A673 (cell line): Measurements from ENCODE around the gene ERCC6L2. TPM values are rescaled to one million over a fixed set of nuclear protein-coding genes. Genes with fewer than 3 reads are reported as not detected.

Experiments
- BruUV-seq: library from RNA; stranded (reverse); fragments of 400-500 nt; replicated peaks from 2 replicates; lab custom pipeline; 2021; lab: Mats Ljungman, UMichigan
- CTCF ChIA-PET: fragments of 300-600 bp; sonication (Branson Sonifier 250); formaldehyde crosslinking; loops from one replicate; lab custom pipeline; 2022; ENCODE audit warnings: antibody characterized with exemption; lab: Charles Lee
- POLR2A ChIA-PET: fragments of 300-600 bp; sonication (Branson Sonifier 250); formaldehyde crosslinking; loops from one replicate; lab custom pipeline; 2022; ENCODE audit warnings: antibody characterized with exemption; ENCODE audit not compliant: low non-redundant PET; lab: Charles Lee
- DNase-seq: peaks from one replicate; pipeline ENCODE4 v3.0.0-alpha.2; 2015; ENCODE audit warnings: low spot score
- H3K27ac ChIP-seq: fragments of 200-600 bp; sonication (generic); 2 replicates; pipeline ENCODE4 v1.5.1; 2016; ENCODE audit warnings: mixed run types, low read depth, mild to moderate bottlenecking, mixed read lengths, antibody characterized with exemption, low read length; ENCODE audit not compliant: poor library complexity, severe bottlenecking
- H3K27me3 ChIP-seq: fragments of 200-600 bp; sonication (generic); replicated peaks from 2 replicates; pipeline ENCODE4 v1.6.1; 2017; ENCODE audit warnings: mixed run types, low read depth, mild to moderate bottlenecking, mixed read lengths, antibody characterized with exemption, low read length; ENCODE audit not compliant: insufficient read depth, poor library complexity
- H3K36me3 ChIP-seq: fragments of 200-600 bp; sonication (generic); 2 replicates; pipeline ENCODE4 v1.6.1; 2016; ENCODE audit warnings: mixed run types, mild to moderate bottlenecking, mixed read lengths, antibody characterized with exemption, low read length; ENCODE audit not compliant: insufficient read depth, poor library complexity, severe bottlenecking
- H3K4me1 ChIP-seq: fragments of 200-600 bp; sonication (generic); 2 replicates; pipeline ENCODE4 v1.6.1; 2017; ENCODE audit warnings: mixed run types, mild to moderate bottlenecking, mixed read lengths, antibody characterized with exemption, low read length; ENCODE audit not compliant: insufficient read depth, poor library complexity, severe bottlenecking
- H3K4me3 ChIP-seq: fragments of 200-600 bp; sonication (generic); 2 replicates; pipeline ENCODE4 v1.5.1; 2016; ENCODE audit warnings: low read depth, mixed run types, mild to moderate bottlenecking, mixed read lengths, low read length; ENCODE audit not compliant: poor library complexity, severe bottlenecking
- H3K9me3 ChIP-seq: fragments of 200-600 bp; sonication (generic); 2 replicates; pipeline ENCODE4 v1.6.1; 2016; ENCODE audit warnings: mixed run types, low read depth, mild to moderate bottlenecking, mixed read lengths, antibody characterized with exemption, low read length; ENCODE audit not compliant: poor library complexity, severe bottlenecking
- CTCF ChIP-seq: fragments of 300-800, 200-600 bp; sonication (generic); conservative IDR thresholded peaks from 2 replicates; pipeline ENCODE4 v1.5.1; 2017; ENCODE audit warnings: low read depth, mild to moderate bottlenecking, antibody characterized with exemption, low read length, moderate library complexity, mixed read lengths
- EZH2 ChIP-seq: fragments of 200-600 bp; sonication (generic); IDR thresholded peaks from 2 replicates; pipeline ENCODE4 v1.6.1; 2017; ENCODE audit warnings: borderline replicate concordance, low read depth, mild to moderate bottlenecking, mixed read lengths, antibody characterized with exemption, low read length; ENCODE audit not compliant: poor library complexity, severe bottlenecking
- intact Hi-C: fragments of 100-400 bp; cut with micrococcal nuclease; formaldehyde crosslinking; loops from one replicate; pipeline ENCODE4 v1.10.0; 2022; ENCODE audit not compliant: unreplicated experiment
- total RNA-seq: library from RNA; stranded (reverse); gene quantifications from 2 replicates; pipeline ENCODE4 v1.2.3, GENCODE V29; 2021

ERCC6L2 gene
- total RNA-seq, 1 experiment from 2014 or later = 51.2 TPM

GRCh38 chr9:95989297-95989696 is 113.8 kb downstream of the ERCC6L2 start:
- intact Hi-C loops = no loop called here
- TF ChIP-seq CTCF = no peak
- Histone ChIP-seq H3K9me3 (no peaks in the 10 kb centered on the region), H3K4me3 (no peak overlapping the region), H3K27ac (no peak overlapping the region), H3K36me3 (no peaks in the 10 kb centered on the region), H3K27me3 (no peaks in the 10 kb centered on the region), H3K4me1 (peaks cover 8% of the 10 kb centered on the region)
- ChIA-PET POLR2A (no interaction called here), CTCF (no interaction called here)
- BruUV-seq = no TSS peak
- no peak for DNase-seq

DNA sequence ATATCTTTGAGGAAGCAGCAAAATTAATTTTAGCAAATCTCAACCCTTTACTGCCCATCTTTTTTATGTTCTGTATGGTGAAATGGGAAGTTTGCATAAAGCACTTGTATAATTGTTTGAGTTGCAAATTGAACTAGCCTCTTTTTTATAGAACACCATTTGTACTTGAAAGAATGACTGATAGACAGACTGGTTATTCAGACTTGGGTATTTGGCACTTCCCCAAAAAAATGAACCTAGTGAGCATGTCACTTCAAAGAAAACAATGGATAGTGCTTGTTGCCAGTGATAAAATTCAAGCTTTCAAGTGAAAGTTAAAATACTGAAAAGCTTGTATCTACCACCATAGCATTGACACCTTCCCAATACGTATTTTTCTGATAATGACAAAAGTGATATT is 115.8 kb downstream of the ERCC6L2 start:
- Histone ChIP-seq H3K4me1 (peaks cover 8% of the 10 kb centered on the region), H3K27ac (no peak overlapping the region), H3K9me3 (no peaks in the 10 kb centered on the region), H3K4me3 (no peak overlapping the region), H3K36me3 (no peaks in the 10 kb centered on the region), H3K27me3 (no peaks in the 10 kb centered on the region)
- TF ChIP-seq EZH2 (no peak), CTCF (no peak)
- CTCF ChIA-PET = no interaction called here
- no peak for DNase-seq
- no TSS peak for BruUV-seq
- intact Hi-C loops = no loop called here
- POLR2A ChIA-PET = no interaction called here

GRCh38 chr9:95992536-95992935 is 117.0 kb downstream of the ERCC6L2 start:
- peaks cover 8% of the 10 kb centered on the region for H3K4me1 ChIP-seq
- ChIA-PET CTCF (no interaction called here), POLR2A (no interaction called here)
- no peaks in the 10 kb centered on the region for H3K9me3 ChIP-seq
- no peak overlapping the region for H3K27ac ChIP-seq
- no peaks in the 10 kb centered on the region for H3K27me3 ChIP-seq
- no peaks in the 10 kb centered on the region for H3K36me3 ChIP-seq
- no TSS peak for BruUV-seq
- no peak overlapping the region for H3K4me3 ChIP-seq
- TF ChIP-seq EZH2 (no peak), CTCF (no peak)
- DNase-seq = peak; percentile 11
- intact Hi-C loops = no loop called here
